BE2C (cell line): Measurements from ENCODE around the gene ST6GALNAC3.

ENCODE experiments used
- DNase-seq: peaks from one replicate; pipeline ENCODE4 v3.0.0-alpha.2; 2020
- H3K27me3 ChIP-seq: fragments of 250-450 bp; sonication (Bioruptor Pico); 2 replicates; pipeline ENCODE4 v1.5.1; 2020; ENCODE audit warnings: mild to moderate bottlenecking
- H3K36me3 ChIP-seq: fragments of 250-450 bp; sonication (Bioruptor Pico); 2 replicates; pipeline ENCODE4 v1.5.1; 2020; ENCODE audit warnings: mild to moderate bottlenecking
- H3K4me1 ChIP-seq: fragments of 250-450 bp; sonication (Bioruptor Pico); 2 replicates; pipeline ENCODE4 v1.5.1; 2020
- H3K4me3 ChIP-seq: 2 replicates; pipeline ENCODE4 v1.5.1; 2011; ENCODE audit warnings: low read depth, low read length
- H3K9me3 ChIP-seq: fragments of 250-450 bp; sonication (Bioruptor Pico); 2 replicates; pipeline ENCODE4 v1.5.1; 2020
- CTCF ChIP-seq: IDR thresholded peaks from 2 replicates; pipeline ENCODE4 v1.5.1; 2012; ENCODE audit warnings: mild to moderate bottlenecking, low read depth, low read length

The ST6GALNAC3 gene

GRCh38 chr1:76299036-76299435 lies 224.5 kb downstream of the ST6GALNAC3 start:
- Histone ChIP-seq H3K36me3 (no peaks in the 10 kb centered on the region), H3K4me3 (no peak overlapping the region), H3K9me3 (no peaks in the 10 kb centered on the region), H3K27me3 (no peaks in the 10 kb centered on the region), H3K4me1 (no peaks in the 10 kb centered on the region)
- DNase-seq: no peak
- no peak for TF ChIP-seq CTCF

GRCh38 chr1:76300556-76300955 lies 226.0 kb downstream of the ST6GALNAC3 start:
- H3K4me3 ChIP-seq: no peak overlapping the region
- no peak for DNase-seq
- no peak for TF ChIP-seq CTCF
- no peaks in the 10 kb centered on the region for H3K27me3 ChIP-seq
- no peaks in the 10 kb centered on the region for H3K9me3 ChIP-seq
- no peaks in the 10 kb centered on the region for H3K36me3 ChIP-seq
- no peaks in the 10 kb centered on the region for H3K4me1 ChIP-seq

- Histone ChIP-seq H3K9me3 (no peaks in the 10 kb centered on the region), H3K27me3 (no peaks in the 10 kb centered on the region), H3K4me1 (no peaks in the 10 kb centered on the region), H3K4me3 (no peak overlapping the region), H3K36me3 (no peaks in the 10 kb centered on the region)
- no peak for TF ChIP-seq CTCF
- DNase-seq: no peak
These were observed 228.3 kb downstream of the ST6GALNAC3 start for GRCh38 chr1:76302711-76303339.

GRCh38 chr1:76303340-76303717 lies 228.8 kb downstream of the ST6GALNAC3 start:
- no peaks in the 10 kb centered on the region for H3K4me1 ChIP-seq
- no peaks in the 10 kb centered on the region for H3K9me3 ChIP-seq
- no peak for TF ChIP-seq CTCF
- no peaks in the 10 kb centered on the region for H3K27me3 ChIP-seq
- no peak overlapping the region for H3K4me3 ChIP-seq
- no peaks in the 10 kb centered on the region for H3K36me3 ChIP-seq
- DNase-seq: no peak

- no peaks in the 10 kb centered on the region for H3K36me3 ChIP-seq
- no peaks in the 10 kb centered on the region for H3K9me3 ChIP-seq
- TF ChIP-seq CTCF: no peak
- DNase-seq: no peak
- no peaks in the 10 kb centered on the region for H3K27me3 ChIP-seq
- no peaks in the 10 kb centered on the region for H3K4me1 ChIP-seq
- H3K4me3 ChIP-seq: no peak overlapping the region
These were observed 238.8 kb downstream of the ST6GALNAC3 start for GRCh38 chr1:76313304-76313703.

- TF ChIP-seq CTCF: no peak
- no peak overlapping the region for H3K4me3 ChIP-seq
- H3K36me3 ChIP-seq: no peaks in the 10 kb centered on the region
- no peak for DNase-seq
- no peaks in the 10 kb centered on the region for H3K9me3 ChIP-seq
- H3K27me3 ChIP-seq: no peaks in the 10 kb centered on the region
- no peaks in the 10 kb centered on the region for H3K4me1 ChIP-seq
These were observed 240.2 kb downstream of the ST6GALNAC3 start for GRCh38 chr1:76314730-76315129.
